Measurements from ENCODE around the gene TMBIM6.
A peak's percentile ranks its signal among the peaks of the same experiment; 100 is the strongest.
"Not testable (repeated sequence)": the region's sequence is repeated elsewhere in the genome, so short reads cannot be mapped to it uniquely, and the experiment has no call there.

TMBIM6 gene

GRCh38 chr12:49748800-49749199 lies 7.4 kb downstream of the TMBIM6 start:
- no peaks in the 10 kb centered on the region for H3K27me3 Mint-ChIP-seq
- H3K4me1 Mint-ChIP-seq: peaks cover 97% of the 10 kb centered on the region
- H3K27ac Mint-ChIP-seq: peak overlapping the region; percentile 99

DNA sequence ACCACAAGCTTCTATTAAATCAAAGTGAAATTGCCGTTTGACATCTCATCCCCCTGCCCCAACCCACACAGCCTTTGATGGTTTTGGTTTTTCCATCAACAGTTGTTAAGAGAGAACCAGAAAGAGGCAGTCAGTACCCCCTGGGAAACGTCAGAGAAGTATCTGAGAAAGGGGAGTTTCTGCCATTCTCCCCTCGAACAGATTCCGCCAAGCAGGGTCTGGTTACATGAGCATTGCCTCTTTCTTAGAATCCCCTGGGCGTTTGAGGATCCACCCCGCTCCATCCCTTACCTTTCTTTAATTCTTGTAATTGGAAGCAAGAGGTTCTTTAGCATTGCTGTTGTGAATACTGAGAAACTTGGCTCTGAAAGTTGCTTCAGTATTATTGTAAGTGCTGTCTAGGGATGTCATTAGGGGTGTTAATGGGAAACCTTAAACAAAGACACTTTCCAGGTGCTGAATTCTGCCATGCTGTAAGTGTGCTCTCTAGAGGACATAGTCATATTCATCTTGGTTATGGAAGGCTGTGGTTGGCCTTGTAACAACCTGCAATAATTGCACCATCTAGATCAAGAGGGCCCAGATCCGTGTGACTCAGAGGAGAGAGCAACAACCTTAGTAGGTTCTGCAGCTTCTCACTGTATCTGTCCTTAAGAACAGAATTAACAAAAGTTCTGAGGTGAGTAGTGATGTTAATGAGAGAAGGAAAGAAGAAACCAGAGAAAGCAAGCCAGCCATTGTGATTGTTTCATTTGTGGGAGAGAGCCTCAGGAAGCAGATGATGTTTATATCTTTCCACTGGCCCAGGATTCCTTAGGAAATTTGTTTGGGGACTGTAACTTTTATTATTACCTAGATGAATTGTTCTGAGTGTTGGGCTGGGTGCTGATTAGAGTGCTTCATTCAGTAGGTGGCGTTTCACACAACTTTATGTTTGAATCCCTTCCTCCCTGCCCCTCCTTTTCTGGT lies 9.0 kb downstream of the TMBIM6 start:
- peak overlapping the region; percentile 99 for H3K27ac Mint-ChIP-seq
- DNase-seq (peak; percentile 76 to 86), ATAC-seq (peak; percentile 91)
- H3K4me1 Mint-ChIP-seq: peaks cover 97% of the 10 kb centered on the region
- H3K4me3 Mint-ChIP-seq: peak overlapping the region; percentile 84 to 85
- H3K27me3 Mint-ChIP-seq: no peaks in the 10 kb centered on the region
- no peaks in the 10 kb centered on the region for H3K9me3 Mint-ChIP-seq

More at GRCh38 chr12:49748800-49749199, 7.4 kb downstream of the TMBIM6 start:
- Mint-ChIP-seq H3K4me3 (peak overlapping the region; percentile 84 to 85), H3K9me3 (no peaks in the 10 kb centered on the region)
- no peak for ATAC-seq
- no peak for DNase-seq

DNA sequence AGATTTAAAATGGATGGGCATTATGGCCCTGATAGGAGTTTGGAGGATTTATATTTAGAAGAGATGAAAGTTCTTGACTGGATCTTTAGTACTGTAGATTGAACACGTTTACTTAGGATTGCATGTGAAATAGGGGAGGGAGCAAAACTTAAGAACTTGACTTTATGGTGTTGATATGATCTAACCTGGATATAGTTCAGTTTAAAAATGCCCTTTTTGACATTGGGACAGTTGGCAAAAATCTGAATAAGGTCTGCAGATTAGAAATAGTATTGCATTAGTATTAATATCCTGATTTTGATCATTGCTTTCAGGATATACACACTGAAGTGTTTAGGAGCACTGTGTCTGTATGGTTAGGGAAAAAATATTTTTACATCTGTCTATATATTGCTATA lies 9.6 kb downstream of the TMBIM6 start:
- ATAC-seq (no peak), DNase-seq (no peak)
- Mint-ChIP-seq H3K4me3 (peak overlapping the region; percentile 84 to 85), H3K27ac (peak overlapping the region; percentile 99), H3K27me3 (no peaks in the 10 kb centered on the region), H3K4me1 (peaks cover 93% of the 10 kb centered on the region), H3K9me3 (no peaks in the 10 kb centered on the region)

DNA sequence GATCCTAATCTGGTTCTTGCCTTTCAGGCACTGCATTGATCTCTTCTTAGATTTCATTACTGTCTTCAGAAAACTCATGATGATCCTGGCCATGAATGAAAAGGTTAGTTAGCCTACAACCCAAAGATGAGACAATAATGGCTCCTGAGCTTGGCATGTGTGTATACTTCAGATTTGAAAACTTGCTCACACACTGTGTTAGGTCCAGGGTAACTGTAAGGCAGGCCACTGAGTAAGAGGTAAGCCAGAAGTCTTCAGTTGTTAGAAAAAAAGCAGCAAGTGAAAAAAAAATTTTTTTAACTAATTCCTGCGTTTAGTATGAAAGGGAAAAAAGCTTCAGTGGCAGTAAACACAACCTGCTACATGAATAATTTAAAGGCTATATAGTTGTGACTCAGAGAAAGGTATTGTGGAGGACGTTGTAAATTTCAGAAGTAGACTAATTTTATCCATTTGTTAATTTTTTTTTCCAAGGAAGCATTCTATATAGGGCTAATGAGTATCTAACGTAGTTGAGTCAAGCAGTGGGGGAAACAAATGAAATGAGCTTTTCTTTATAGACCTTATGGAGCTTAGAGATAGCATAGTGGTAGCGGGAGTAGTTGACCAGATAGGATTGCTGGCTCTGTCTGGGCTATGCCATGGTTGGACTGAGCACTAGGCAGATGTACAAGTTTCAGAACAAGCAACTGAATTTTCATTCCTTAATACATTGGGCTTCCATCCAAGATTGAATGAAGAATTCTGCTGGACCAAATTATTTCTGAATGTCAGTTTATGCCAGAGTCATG lies 20.5 kb downstream of the TMBIM6 start:
- no peaks in the 10 kb centered on the region for H3K9me3 Mint-ChIP-seq
- H3K27ac Mint-ChIP-seq: peak overlapping the region in 1 of 2 donors; percentile 72
- ATAC-seq: peak; percentile 51
- no peaks in the 10 kb centered on the region for H3K27me3 Mint-ChIP-seq
- peaks cover 74% of the 10 kb centered on the region for H3K4me1 Mint-ChIP-seq
- DNase-seq: no peak
- H3K4me3 Mint-ChIP-seq: peak overlapping the region; percentile 29 to 52

DNA sequence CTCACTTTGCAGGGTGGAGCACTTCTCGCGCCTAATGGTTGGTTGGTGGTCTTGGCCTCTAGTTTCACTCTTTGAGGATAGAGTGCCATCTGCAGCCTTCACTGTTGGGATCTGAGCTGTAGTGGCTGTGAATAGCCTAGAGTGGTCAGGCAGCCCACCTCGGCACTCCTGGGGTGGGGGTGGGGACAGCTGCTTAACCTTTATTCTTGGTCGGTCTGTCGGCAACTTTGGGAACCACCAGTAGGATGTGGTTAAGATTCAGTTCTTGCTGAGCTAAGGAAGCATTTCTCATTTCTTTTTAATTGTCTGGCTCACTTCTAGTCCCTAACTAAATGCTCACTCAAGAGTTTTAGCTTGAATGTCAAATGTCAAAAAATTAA lies 21.1 kb downstream of the TMBIM6 start:
- Mint-ChIP-seq H3K4me1 (peaks cover 76% of the 10 kb centered on the region), H3K27me3 (no peaks in the 10 kb centered on the region), H3K9me3 (no peaks in the 10 kb centered on the region), H3K4me3 (peak overlapping the region; percentile 52 to 71), H3K27ac (peak overlapping the region; percentile 62 to 84)
- ATAC-seq (peak; percentile 78), DNase-seq (peak; percentile 36 to 43)

GRCh38 chr12:49763006-49763591 lies 21.7 kb downstream of the TMBIM6 start:
- no peaks in the 10 kb centered on the region for H3K27me3 Mint-ChIP-seq
- H3K4me3 Mint-ChIP-seq: peak overlapping the region; percentile 52 to 71
- DNase-seq: peak; percentile 75 to 79
- peaks cover 79% of the 10 kb centered on the region for H3K4me1 Mint-ChIP-seq
- H3K9me3 Mint-ChIP-seq: no peaks in the 10 kb centered on the region
- peak overlapping the region; percentile 62 to 85 for H3K27ac Mint-ChIP-seq
- ATAC-seq: peak; percentile 71

DNA sequence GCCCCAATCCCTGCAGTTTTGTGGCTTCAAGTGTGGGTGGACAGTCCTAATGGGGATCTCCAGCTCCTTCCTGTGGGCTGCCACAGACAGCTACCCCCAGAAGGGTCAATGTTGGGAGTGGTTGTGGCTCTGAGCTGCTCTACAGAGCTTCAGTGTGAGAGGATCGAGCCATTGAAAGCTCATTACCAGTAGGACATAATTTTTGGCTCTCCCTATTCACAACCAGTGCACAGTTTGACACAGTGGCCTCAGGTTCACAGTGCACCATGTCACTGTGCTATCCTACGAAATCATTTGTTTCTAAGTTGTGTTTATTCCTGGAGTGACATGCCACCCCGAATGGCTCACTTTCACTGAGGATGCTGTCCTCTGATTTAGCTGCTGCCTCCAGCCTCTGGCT lies 22.8 kb downstream of the TMBIM6 start:
- ATAC-seq (no peak), DNase-seq (no peak)
- peak overlapping the region; percentile 52 to 71 for H3K4me3 Mint-ChIP-seq
- peaks cover 74% of the 10 kb centered on the region for H3K4me1 Mint-ChIP-seq
- peak overlapping the region; percentile 42 to 85 for H3K27ac Mint-ChIP-seq
- H3K27me3 Mint-ChIP-seq: no peaks in the 10 kb centered on the region
- H3K9me3 Mint-ChIP-seq: no peaks in the 10 kb centered on the region

GRCh38 chr12:49766115-49766455 lies 24.7 kb downstream of the TMBIM6 start:
- Mint-ChIP-seq H3K9me3 (no peaks in the 10 kb centered on the region), H3K4me1 (peaks cover 56% of the 10 kb centered on the region), H3K4me3 (no peak overlapping the region), H3K27ac (peak overlapping the region in 1 of 2 donors; percentile 69), H3K27me3 (no peaks in the 10 kb centered on the region)
- ATAC-seq (no peak), DNase-seq (no peak)

- H3K27ac Mint-ChIP-seq: peak overlapping the region; percentile 22 to 38
- H3K4me3 Mint-ChIP-seq: no peak overlapping the region
- no peaks in the 10 kb centered on the region for H3K9me3 Mint-ChIP-seq
- ATAC-seq: peak; percentile 47
- DNase-seq: no peak
- H3K27me3 Mint-ChIP-seq: no peaks in the 10 kb centered on the region
- peaks cover 43% of the 10 kb centered on the region for H3K4me1 Mint-ChIP-seq
Observed at GRCh38 chr12:49767333-49767732, 26.0 kb downstream of the TMBIM6 start.

- not testable (repeated sequence) for H3K9me3 Mint-ChIP-seq, ATAC-seq, H3K27ac Mint-ChIP-seq, DNase-seq, H3K27me3 Mint-ChIP-seq, H3K4me3 Mint-ChIP-seq
- peaks cover 20% of the 10 kb centered on the region for H3K4me1 Mint-ChIP-seq
Observed at GRCh38 chr12:49773102-49773501, 31.7 kb downstream of the TMBIM6 start.

GRCh38 chr12:49776413-49776812 lies 35.1 kb downstream of the TMBIM6 start:
- ATAC-seq: peak; percentile 98
- Mint-ChIP-seq H3K4me1 (peaks cover 24% of the 10 kb centered on the region), H3K4me3 (peak overlapping the region in 1 of 2 donors; percentile 52), H3K27me3 (peaks cover 21% of the 10 kb centered on the region), H3K27ac (peak overlapping the region; percentile 84 to 98), H3K9me3 (no peaks in the 10 kb centered on the region)
- peak; percentile 64 to 78 for DNase-seq

GRCh38 chr12:49776858-49777257 lies 35.5 kb downstream of the TMBIM6 start:
- no peaks in the 10 kb centered on the region for H3K9me3 Mint-ChIP-seq
- H3K4me3 Mint-ChIP-seq: peak overlapping the region in 1 of 2 donors; percentile 17
- DNase-seq: no peak
- peak overlapping the region; percentile 86 to 97 for H3K27ac Mint-ChIP-seq
- ATAC-seq: no peak
- H3K4me1 Mint-ChIP-seq: peaks cover 24% of the 10 kb centered on the region
- H3K27me3 Mint-ChIP-seq: peaks cover 21% of the 10 kb centered on the region

DNA sequence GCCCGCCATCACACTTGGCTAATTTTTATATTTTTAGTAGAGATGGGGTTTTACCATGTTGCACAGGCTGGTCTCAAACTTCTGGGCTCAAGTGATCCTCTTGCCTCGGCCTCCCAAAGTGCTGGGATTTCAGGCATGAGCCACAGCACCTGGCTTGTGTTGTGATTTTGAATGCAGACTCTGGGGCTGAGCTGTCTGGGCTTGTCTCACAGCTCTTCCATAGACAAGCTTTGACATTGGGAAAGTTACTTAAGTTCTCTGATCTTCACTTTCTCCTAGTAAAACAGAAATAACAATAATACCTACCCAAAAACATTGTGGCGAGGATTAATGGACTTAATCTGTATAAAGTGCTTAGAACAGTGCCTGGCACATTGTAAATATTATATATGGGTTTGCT lies 36.0 kb downstream of the TMBIM6 start:
- Mint-ChIP-seq H3K9me3 (no peaks in the 10 kb centered on the region), H3K27ac (peak overlapping the region; percentile 86 to 97), H3K4me3 (no peak overlapping the region), H3K4me1 (peaks cover 24% of the 10 kb centered on the region), H3K27me3 (peaks cover 21% of the 10 kb centered on the region)
- DNase-seq (no peak), ATAC-seq (no peak)

DNA sequence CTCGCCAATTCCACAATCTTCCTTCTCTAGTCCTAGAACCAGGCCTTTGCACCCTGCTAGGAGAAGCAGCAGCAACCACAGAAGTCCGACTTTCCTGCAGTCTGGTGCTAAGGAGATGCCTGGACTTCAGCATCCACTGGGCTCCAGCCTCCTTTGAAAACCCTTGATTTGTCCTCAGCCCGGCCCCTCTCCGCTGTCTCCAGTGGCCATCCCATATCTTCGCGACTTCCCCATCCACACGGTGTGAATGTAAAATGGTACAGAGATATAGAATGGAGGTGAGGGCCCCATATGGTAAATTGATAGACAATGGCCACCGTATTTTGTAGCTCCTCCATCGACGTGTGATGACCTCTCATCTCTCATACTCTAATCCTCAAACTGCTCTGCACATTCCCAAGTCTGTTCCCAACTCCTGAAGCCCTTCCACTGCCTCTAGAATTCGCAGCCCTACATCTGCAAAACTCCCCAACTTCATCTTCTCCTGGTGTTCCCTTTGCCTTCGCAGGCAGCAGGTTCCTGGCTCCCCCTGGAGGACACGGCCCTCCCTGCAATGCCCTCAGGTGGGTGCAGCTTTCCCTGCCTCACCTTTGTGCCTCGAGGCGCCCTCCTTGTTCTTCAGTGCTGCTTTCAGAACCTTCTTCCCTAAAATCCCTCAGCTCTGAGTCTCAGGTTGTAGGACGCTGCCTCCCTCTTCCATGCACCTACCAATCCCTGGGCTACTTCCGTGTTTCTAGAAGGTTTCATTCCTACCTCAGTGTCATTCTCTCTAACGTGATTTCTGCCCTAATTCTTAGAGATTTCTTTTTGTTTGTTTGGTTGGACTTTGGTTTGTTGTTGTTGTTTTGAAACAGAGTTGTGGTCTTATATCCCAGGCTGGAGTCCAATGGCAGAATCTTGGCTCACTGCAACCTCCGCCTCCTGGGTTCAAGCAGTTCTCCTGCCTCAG lies 36.7 kb downstream of the TMBIM6 start:
- peak overlapping the region in 1 of 2 donors; percentile 41 for H3K27ac Mint-ChIP-seq
- H3K27me3 Mint-ChIP-seq: peaks cover 21% of the 10 kb centered on the region
- H3K4me3 Mint-ChIP-seq: peak overlapping the region in 1 of 2 donors; percentile 1
- ATAC-seq (peak; percentile 69), DNase-seq (peak; percentile 62 to 68)
- H3K4me1 Mint-ChIP-seq: peaks cover 24% of the 10 kb centered on the region
- no peaks in the 10 kb centered on the region for H3K9me3 Mint-ChIP-seq
